Activated gamma-delta T cell treated with anti-CD3 and anti-CD28 coated beads, Interleukin-2, amount 50 U/mL, for 16 hours (primary cell): ENCODE data around the gene CNIH4.
"Not testable (repeated sequence)": the region's sequence is repeated elsewhere in the genome, so short reads cannot be mapped to it uniquely, and the experiment has no call there.

ENCODE experiments used
- DNase-seq: peaks from one replicate; pipeline ENCODE4 v3.0.0-alpha.2; 2020; ENCODE audit warnings: low read depth

CNIH4 gene

DNA sequence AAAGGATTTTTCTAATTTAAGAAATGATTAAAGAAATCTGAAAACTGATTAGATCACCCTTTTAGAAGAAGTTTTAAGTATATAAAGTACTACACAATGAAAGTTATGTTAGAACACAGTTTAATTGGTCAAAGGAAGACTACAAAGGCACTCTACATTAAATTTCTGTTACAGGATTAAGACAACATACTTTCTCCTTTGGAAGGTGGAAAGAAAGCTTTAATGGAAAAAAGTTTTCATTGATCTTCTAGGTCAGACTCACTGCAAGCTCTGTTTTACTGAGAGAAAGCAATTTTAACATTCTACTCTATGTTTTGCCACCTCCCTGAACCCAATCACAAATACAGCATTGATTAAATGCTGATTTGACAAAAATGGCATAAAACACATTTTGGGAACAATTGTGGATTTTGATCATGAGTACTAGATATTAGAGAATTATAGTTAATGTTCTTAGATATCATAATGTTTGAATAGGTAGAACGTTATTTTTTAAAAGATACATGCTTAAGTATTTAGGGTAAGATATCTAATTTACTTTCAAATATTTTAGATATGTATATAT, 45.9 kb downstream of the CNIH4 start:
- no peak for DNase-seq

DNA sequence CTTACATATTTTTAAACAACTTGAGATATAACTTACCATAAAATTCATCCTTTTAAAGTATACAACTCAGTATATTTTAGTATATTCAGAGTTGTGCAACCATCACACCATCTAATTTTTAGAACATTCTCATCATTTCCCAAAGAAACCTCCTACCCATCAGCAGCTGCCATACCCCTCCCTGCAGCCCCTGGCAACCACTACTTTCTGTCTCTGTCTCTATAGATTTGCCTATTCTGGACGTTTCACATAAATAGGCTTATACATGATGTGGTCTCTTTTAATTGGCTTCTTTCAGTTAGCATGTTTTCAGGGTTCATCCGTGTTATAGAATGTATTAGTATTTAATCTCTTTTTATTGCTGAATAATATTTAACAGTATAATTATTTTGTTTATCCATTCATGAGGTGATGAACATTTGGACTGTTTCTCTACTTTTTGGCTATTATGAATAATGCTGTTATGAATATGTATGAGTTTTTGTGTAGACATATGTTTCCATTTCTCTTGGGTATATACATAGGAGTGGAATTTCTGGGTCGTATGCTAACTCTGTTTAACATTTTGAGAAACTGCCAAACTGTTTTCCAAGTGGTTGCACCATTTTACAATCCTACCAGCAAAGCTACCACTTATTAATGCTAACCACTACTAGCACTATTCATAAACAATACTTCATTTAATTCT, 48.4 kb downstream of the CNIH4 start:
- DNase-seq: no peak

DNA sequence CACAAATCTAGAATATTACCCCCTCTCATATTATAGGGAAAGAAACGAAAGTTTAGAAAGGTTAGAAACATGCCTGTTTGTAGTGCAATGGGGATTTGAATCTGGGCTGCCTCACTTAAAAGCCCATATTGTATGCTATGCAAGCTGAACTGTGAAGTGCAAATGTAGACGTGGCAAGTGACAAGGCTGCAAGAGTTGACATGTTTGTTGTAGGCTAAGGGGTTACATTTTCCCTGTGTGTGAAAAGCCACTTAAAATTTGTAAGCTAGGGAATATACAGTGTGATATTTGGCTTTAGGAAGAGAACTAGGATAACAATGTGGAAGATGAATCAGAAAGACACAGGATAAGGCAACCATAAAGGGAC, 48.9 kb downstream of the CNIH4 start:
- no peak for DNase-seq

GRCh38 chr1:224406216-224406615, 49.5 kb downstream of the CNIH4 start:
- DNase-seq: no peak

- DNase-seq: no peak
Observed at GRCh38 chr1:224407571-224408293, 51.1 kb downstream of the CNIH4 start.

DNA sequence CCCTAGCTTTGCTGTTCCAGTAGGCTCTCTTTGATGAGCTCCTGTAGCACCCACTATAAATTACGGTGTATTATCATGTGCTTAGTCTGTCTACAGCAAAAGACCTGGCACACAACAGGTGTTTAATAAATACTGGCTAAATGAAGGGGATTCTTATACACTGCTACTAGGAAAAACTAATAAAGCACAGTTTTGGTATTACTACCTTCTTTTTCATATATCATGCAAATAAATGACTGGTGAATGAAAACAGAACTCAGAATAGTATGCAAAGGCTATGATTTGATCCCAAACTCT, 51.6 kb downstream of the CNIH4 start:
- DNase-seq: no peak

DNA sequence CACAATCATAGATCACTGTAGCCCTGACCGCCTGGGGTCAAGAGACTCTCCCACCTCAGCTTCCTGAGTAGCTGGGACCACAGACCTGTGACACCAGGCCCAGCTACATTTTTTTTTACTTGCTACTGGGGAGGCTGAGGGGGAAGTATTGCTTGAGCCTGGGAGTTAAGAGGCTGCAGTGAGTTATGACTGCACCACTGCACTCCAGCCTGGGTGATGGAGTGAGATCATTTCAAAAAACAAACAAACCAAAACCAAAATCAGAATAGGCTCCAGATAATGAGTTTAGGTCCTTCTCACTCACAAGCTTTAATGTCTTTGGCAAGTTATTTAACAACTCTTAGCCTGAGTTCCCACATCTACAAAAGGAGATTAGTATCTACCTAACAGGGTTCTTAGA, 55.1 kb downstream of the CNIH4 start:
- DNase-seq: no peak

DNA sequence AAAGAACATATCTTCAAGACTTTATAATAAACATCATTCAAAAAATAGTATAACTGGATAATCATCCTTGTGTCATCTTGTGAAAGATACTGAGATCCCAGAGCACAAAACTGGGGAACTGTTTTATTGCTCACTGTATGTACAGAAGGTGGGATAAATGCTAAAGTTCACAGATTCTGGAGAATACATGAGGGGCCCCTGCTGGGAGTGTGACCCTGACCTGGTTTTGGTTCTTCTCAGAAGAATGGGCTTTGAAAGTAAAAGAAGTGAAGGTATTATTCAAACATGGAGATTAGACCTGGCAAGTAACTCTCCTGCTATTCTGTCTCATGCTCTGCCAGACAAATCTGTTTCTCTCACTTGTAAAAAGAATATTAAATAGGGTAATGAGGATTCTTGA, 63.4 kb downstream of the CNIH4 start:
- DNase-seq: no peak

DNA sequence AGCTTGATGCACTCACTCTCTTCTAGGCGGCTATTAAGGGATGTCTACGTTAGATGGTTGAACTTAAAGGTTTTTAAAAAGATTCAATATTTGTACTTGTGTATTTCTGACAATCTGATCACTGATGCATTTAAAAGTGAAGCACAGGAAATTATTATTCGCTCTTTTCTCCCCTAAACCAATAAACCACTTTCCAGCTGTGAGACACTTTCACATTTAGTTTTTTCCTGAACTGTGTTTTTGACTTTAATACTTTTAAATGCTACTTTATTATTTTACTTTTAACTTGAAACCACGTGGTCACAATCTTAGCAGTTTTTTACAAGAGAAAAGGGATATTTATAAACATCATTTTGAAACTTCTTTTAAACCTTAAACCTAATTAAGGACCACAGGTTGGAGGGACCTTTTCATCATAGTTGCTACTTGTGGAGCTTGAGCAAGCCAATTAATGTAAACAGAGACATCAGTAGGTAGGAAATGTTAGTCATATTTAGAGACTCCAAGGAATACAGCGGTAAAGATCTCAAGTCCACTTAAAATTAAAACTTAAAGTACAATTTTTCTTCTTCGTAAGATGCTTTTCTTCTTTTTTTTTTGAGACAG, 68.7 kb downstream of the CNIH4 start:
- no peak for DNase-seq

DNA sequence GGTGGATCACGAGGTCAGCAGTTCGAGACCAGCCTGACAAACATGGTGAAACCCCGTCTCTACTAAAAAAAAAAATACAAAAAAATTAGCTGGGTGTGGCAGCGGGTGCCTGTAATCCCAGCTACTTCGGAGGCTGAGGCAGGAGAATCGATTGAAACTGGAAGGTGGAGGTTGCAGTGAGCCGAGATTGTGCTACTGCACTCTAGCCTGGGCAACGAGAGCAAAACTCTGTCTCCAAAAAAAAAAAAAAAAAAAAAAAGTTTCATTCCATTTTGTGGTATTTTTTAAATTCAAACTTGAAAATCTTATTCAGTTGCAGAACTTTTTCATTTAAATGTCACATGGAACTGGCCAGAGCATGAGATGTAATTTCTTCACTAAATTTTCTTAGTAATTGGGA, 70.2 kb downstream of the CNIH4 start:
- DNase-seq: not testable (repeated sequence)

DNA sequence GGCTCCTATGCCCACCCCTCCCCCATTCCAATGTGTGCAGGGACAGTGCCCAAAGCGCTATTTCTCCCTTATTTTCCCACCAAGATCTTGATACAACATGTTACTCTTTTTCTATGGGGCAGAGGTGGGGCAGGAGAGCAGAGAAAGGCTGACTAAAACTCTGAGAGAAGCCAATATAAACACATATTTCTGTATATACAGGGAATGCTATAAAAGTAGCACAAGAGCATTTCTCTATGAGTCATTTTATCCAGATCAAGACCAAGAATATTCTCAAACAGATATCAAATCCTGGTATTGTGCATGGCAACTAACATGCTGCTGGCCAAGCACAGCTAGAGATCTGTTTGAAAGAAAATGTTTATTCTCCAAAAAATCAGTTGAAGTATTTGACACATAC, 70.7 kb downstream of the CNIH4 start:
- DNase-seq: no peak

DNA sequence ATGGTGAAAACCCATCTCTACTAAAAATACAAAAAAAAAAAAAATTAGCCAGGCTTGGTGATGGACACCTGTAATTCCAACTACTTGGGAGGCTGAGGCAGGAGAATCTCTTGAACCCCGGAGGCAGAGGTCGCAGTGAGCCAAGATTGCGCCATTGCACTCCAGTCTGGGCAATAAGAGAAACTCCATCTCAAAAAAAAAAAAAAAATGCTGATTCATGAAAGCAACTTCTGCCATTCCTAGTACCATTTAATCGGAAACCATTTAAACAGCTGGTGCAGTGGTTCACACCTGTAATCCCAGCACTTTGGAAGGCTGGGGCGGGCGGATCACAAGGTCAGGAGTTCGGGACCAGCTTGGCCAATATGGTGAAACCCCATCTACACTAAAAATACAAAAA, 72.0 kb downstream of the CNIH4 start:
- not testable (repeated sequence) for DNase-seq
